Stimulated activated CD8-positive, alpha-beta memory T cell treated with anti-CD3 and anti-CD28 coated beads, Interleukin-12 subunit alpha, Interleukin-12 subunit beta, amount 100 ng/mL, for 24 hours (primary cell): ENCODE measurements around the gene FAM174B.

ENCODE experiments used
- DNase-seq: peaks from one replicate; pipeline ENCODE4 v3.0.0-alpha.2; 2020; ENCODE audit errors: extremely low read depth

Gene FAM174B

GRCh38 chr15:92600856-92601255 is 54.7 kb downstream of the FAM174B start:
- no peak for DNase-seq

- no peak for DNase-seq
These were observed 56.1 kb downstream of the FAM174B start for GRCh38 chr15:92599394-92599970.

- DNase-seq: no peak
These were observed 58.0 kb downstream of the FAM174B start for GRCh38 chr15:92597548-92597947.

GRCh38 chr15:92596623-92597022 is 59.0 kb downstream of the FAM174B start:
- DNase-seq: no peak

- DNase-seq: no peak
These were observed 59.8 kb downstream of the FAM174B start for GRCh38 chr15:92595506-92596381.

- no peak for DNase-seq
These were observed 64.3 kb downstream of the FAM174B start for GRCh38 chr15:92591275-92591674.

- DNase-seq: no peak
These were observed 68.6 kb downstream of the FAM174B start for GRCh38 chr15:92586966-92587365.

- DNase-seq: no peak
These were observed 69.1 kb downstream of the FAM174B start for GRCh38 chr15:92586383-92586942.

GRCh38 chr15:92584105-92584504 is 71.5 kb downstream of the FAM174B start:
- no peak for DNase-seq

GRCh38 chr15:92583096-92584034 is 72.2 kb downstream of the FAM174B start:
- DNase-seq: no peak

- no peak for DNase-seq
These were observed 73.4 kb downstream of the FAM174B start for GRCh38 chr15:92582206-92582605.

- no peak for DNase-seq
These were observed 74.6 kb downstream of the FAM174B start for GRCh38 chr15:92580933-92581445.

GRCh38 chr15:92580521-92580920 is 75.1 kb downstream of the FAM174B start:
- no peak for DNase-seq

- DNase-seq: no peak
These were observed 75.6 kb downstream of the FAM174B start for GRCh38 chr15:92579931-92580470.

GRCh38 chr15:92579486-92579885 is 76.1 kb downstream of the FAM174B start:
- DNase-seq: no peak

GRCh38 chr15:92578096-92578835 is 77.3 kb downstream of the FAM174B start:
- DNase-seq: no peak

GRCh38 chr15:92576597-92577200 is 78.9 kb downstream of the FAM174B start:
- no peak for DNase-seq

GRCh38 chr15:92574566-92574965 is 81.0 kb downstream of the FAM174B start:
- no peak for DNase-seq

GRCh38 chr15:92574161-92574560 is 81.4 kb downstream of the FAM174B start:
- no peak for DNase-seq

GRCh38 chr15:92571824-92572223 is 83.8 kb downstream of the FAM174B start:
- DNase-seq: no peak
